Naive thymus-derived CD4-positive, alpha-beta T cell (primary cell): ENCODE results near the gene CEP57. TPM values are rescaled to one million over a fixed set of nuclear protein-coding genes. Genes with fewer than 3 reads are reported as not detected.

Experiments
- ATAC-seq: fragments of 150-1000 bp; cut with Tn5 transposase; 2 replicates; pipeline ENCODE4 v1.10.0; 2021; ENCODE audit warnings: mild to moderate bottlenecking, moderate library complexity
- CTCF ChIA-PET: fragments of 350-600 bp; sonication (Branson Sonifier 250); formaldehyde crosslinking; loops from one replicate; lab custom pipeline; 2021; ENCODE audit warnings: antibody characterized with exemption; lab: Charles Lee
- POLR2A ChIA-PET: fragments of 350-600 bp; sonication (Branson Sonifier 250); formaldehyde crosslinking; loops from one replicate; lab custom pipeline; 2021; ENCODE audit warnings: antibody characterized with exemption, inconsistent platforms; lab: Charles Lee
- DNase-seq, 9 donors: peaks; one replicate each; pipeline versions ENCODE4 v3.0.0 to v3.0.0-alpha.2; 2020 to 2022; ENCODE audit warnings: mixed read lengths in 1 of 9
- H3K27ac ChIP-seq: one replicate; pipeline ENCODE4 v1.7.0; 2013; ENCODE audit warnings: mild to moderate bottlenecking, low read depth, low read length, moderate library complexity
- H3K27me3 ChIP-seq, 2 donors: one replicate each; pipeline ENCODE4 v1.7.0; 2013; ENCODE audit warnings: low read length in 2 of 2, mild to moderate bottlenecking in 2 of 2, moderate library complexity in 2 of 2; ENCODE audit not compliant: control insufficient read depth in 2 of 2, insufficient read depth in 2 of 2
- H3K36me3 ChIP-seq, 3 experiments: 1 replicate in 2 of 3; 2 replicates in 1 of 3; pipeline ENCODE4 v1.7.0; 2013; ENCODE audit warnings: low read length in 3 of 3, mild to moderate bottlenecking in 3 of 3, moderate library complexity in 1 of 3; ENCODE audit not compliant: insufficient read depth in 3 of 3, control insufficient read depth in 2 of 3
- H3K4me1 ChIP-seq, 2 donors: one replicate each; pipeline ENCODE4 v1.7.0; 2013; ENCODE audit warnings: low read length in 2 of 2, mild to moderate bottlenecking in 2 of 2, moderate library complexity in 1 of 2; ENCODE audit not compliant: control insufficient read depth in 2 of 2, insufficient read depth in 2 of 2
- H3K4me3 ChIP-seq: 2 replicates; pipeline ENCODE4 v1.7.0; 2013; ENCODE audit warnings: mild to moderate bottlenecking, low read length
- H3K9me3 ChIP-seq, 3 experiments: 1 replicate in 2 of 3; 2 replicates in 1 of 3; pipeline ENCODE4 v1.7.0; 2013; ENCODE audit warnings: low read length in 3 of 3; ENCODE audit not compliant: control insufficient read depth in 2 of 3
- H3K27ac Mint-ChIP-seq, 9 donors: one replicate each; pipeline ENCODE4 v1.8.0; 2020 to 2022; ENCODE audit warnings: mixed read lengths in 9 of 9, mild to moderate bottlenecking in 8 of 9, moderate library complexity in 5 of 9, inconsistent platforms in 2 of 9
- H3K27me3 Mint-ChIP-seq, 5 donors: one replicate each; pipeline ENCODE4 v1.8.0; 2021 to 2022; ENCODE audit warnings: mixed read lengths in 5 of 5, mild to moderate bottlenecking in 1 of 5
- H3K36me3 Mint-ChIP-seq, 5 donors: one replicate each; pipeline ENCODE4 v1.8.0; 2020 to 2022; ENCODE audit warnings: mixed read lengths in 5 of 5, mild to moderate bottlenecking in 3 of 5, inconsistent platforms in 1 of 5
- H3K4me1 Mint-ChIP-seq, 7 donors: one replicate each; pipeline ENCODE4 v1.8.0; 2020 to 2022; ENCODE audit warnings: mixed read lengths in 7 of 7, mild to moderate bottlenecking in 3 of 7, inconsistent platforms in 1 of 7
- H3K4me3 Mint-ChIP-seq, 10 donors: one replicate each; pipeline ENCODE4 v1.8.0; 2020 to 2022; ENCODE audit warnings: mild to moderate bottlenecking in 10 of 10, mixed read lengths in 10 of 10, moderate library complexity in 6 of 10, inconsistent platforms in 2 of 10
- H3K9me3 Mint-ChIP-seq, 11 donors: one replicate each; pipeline ENCODE4 v1.8.0; 2020 to 2022; ENCODE audit warnings: mixed read lengths in 11 of 11, mild to moderate bottlenecking in 4 of 11, inconsistent platforms in 1 of 11, moderate library complexity in 1 of 11
- intact Hi-C, 2 donors: fragments of 100-400 bp; cut with micrococcal nuclease; formaldehyde crosslinking; loops; one replicate each; pipeline ENCODE4 v1.15.1; 2023
- polyA plus RNA-seq, 2 donors: library from polyadenylated mRNA; unstranded; fragments of 300-500 nt; fragmentation: Illumina TruSeq; gene quantifications; one replicate each; pipeline ENCODE4 v1.2.3, GENCODE V29; 2021
- total RNA-seq, 6 experiments: library from RNA in 5 of 6; stranded (reverse) in 5 of 6; gene quantifications; 1 replicate in 5 of 6; 2 replicates in 1 of 6; pipeline ENCODE4 v1.2.3 and lab custom pipeline; 2021 to 2026

Gene CEP57
- total and polyA plus RNA-seq, 7 experiments from 2014 or later, result 45.8 to 72.3 (median 56.6) TPM

- H3K27ac Mint-ChIP-seq, result no peak overlapping the region
These were observed 2.4 kb downstream of the CEP57 start for GRCh38 chr11:95792700-95793099.

GRCh38 chr11:95793116-95793515, 2.8 kb downstream of the CEP57 start:
- H3K27ac ChIP-seq, result no peak overlapping the region
- H3K9me3 ChIP-seq, result no peaks in the 10 kb centered on the region
- DNase-seq (no peak), ATAC-seq (no peak)
- intact Hi-C loops, result loop anchor here in 1 of 2 donors (5.0 kb wide), 2 partner anchors 219 to 464 kb away; no protein-coding TSS in a partner anchor
- H3K27me3 ChIP-seq, result no peaks in the 10 kb centered on the region
- Mint-ChIP-seq H3K36me3 (peaks cover 0 to 11% (median 4%) of the 10 kb centered on the region in 5 donors), H3K27ac (no peak overlapping the region), H3K27me3 (no peaks in the 10 kb centered on the region), H3K4me3 (peak overlapping the region in 6 of 10 donors; percentile 2 to 57 (median 24)), H3K4me1 (peaks cover 43 to 65% (median 53%) of the 10 kb centered on the region in 7 donors), H3K9me3 (peaks cover 0 to 9% (median 0%) of the 10 kb centered on the region in 11 donors)
- H3K4me1 ChIP-seq, result peaks cover 17 to 22% of the 10 kb centered on the region in 2 donors
- ChIA-PET POLR2A (no interaction called here), CTCF (interaction anchor here (0.6 kb wide), 1 partner anchor 29 kb away, joined by 3 read pairs; no protein-coding TSS in a partner anchor)
- H3K4me3 ChIP-seq, result no peak overlapping the region
- H3K36me3 ChIP-seq, result peaks cover 0 to 13% (median 0%) of the 10 kb centered on the region in 3 experiments

More at GRCh38 chr11:95792700-95793099, 2.4 kb downstream of the CEP57 start:
- H3K27me3 Mint-ChIP-seq, result no peaks in the 10 kb centered on the region
- POLR2A ChIA-PET, result no interaction called here
- no peak overlapping the region for H3K27ac ChIP-seq
- no peaks in the 10 kb centered on the region for H3K9me3 ChIP-seq
- intact Hi-C loops, result loop anchor here in 1 of 2 donors (5.0 kb wide), 2 partner anchors 220 to 465 kb away; no protein-coding TSS in a partner anchor
- no peaks in the 10 kb centered on the region for H3K27me3 ChIP-seq
- H3K4me3 ChIP-seq, result no peak overlapping the region
- no peak for ATAC-seq
- no peak for DNase-seq
- H3K4me3 Mint-ChIP-seq, result peak overlapping the region in 5 of 10 donors; percentile 27 to 57 (median 30)
- peaks cover 0 to 13% (median 3%) of the 10 kb centered on the region in 3 experiments for H3K36me3 ChIP-seq
- CTCF ChIA-PET, result no interaction called here
- H3K36me3 Mint-ChIP-seq, result peaks cover 0 to 15% (median 8%) of the 10 kb centered on the region in 5 donors
- peaks cover 0 to 9% (median 0%) of the 10 kb centered on the region in 11 donors for H3K9me3 Mint-ChIP-seq
- H3K4me1 Mint-ChIP-seq, result peaks cover 45 to 69% (median 57%) of the 10 kb centered on the region in 7 donors
- peaks cover 21 to 22% of the 10 kb centered on the region in 2 donors for H3K4me1 ChIP-seq

DNA sequence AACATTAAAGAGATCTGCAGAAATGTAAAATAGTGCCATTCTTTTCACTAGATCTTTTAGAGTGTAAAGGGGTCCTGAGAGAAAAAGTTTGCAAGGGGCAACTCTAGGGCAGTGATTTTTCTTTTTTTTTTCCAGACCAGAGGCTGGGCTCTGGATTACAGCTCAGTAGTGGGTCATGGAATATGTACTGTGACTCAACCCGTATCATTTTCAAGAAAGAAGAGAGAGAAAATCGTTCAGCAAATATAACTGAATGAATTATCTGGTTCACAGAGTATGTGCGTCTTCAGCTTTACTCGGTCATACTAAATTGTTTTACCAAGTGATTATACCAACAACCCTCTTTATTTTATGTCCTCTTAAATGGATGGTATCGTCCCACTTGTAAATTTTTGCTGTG, 3.8 kb downstream of the CEP57 start:
- H3K9me3 ChIP-seq, result no peaks in the 10 kb centered on the region
- CTCF ChIA-PET, result no interaction called here
- H3K4me3 Mint-ChIP-seq, result peak overlapping the region in 3 of 10 donors; percentile 3 to 25 (median 20)
- DNase-seq (no peak), ATAC-seq (no peak)
- intact Hi-C loops, result loop anchor here in 1 of 2 donors (5.0 kb wide), 2 partner anchors 218 to 463 kb away; no protein-coding TSS in a partner anchor
- H3K4me3 ChIP-seq, result no peak overlapping the region
- POLR2A ChIA-PET, result no interaction called here
- H3K36me3 ChIP-seq, result peaks cover 0 to 11% (median under 1%) of the 10 kb centered on the region in 3 experiments
- H3K27me3 Mint-ChIP-seq, result no peaks in the 10 kb centered on the region
- peaks cover 39 to 57% (median 51%) of the 10 kb centered on the region in 7 donors for H3K4me1 Mint-ChIP-seq
- H3K36me3 Mint-ChIP-seq, result peaks cover under 1 to 10% (median 3%) of the 10 kb centered on the region in 5 donors
- H3K27ac Mint-ChIP-seq, result no peak overlapping the region
- peaks cover 0 to 9% (median 0%) of the 10 kb centered on the region in 11 donors for H3K9me3 Mint-ChIP-seq
- H3K27me3 ChIP-seq, result no peaks in the 10 kb centered on the region
- peaks cover 13 to 16% of the 10 kb centered on the region in 2 donors for H3K4me1 ChIP-seq
- no peak overlapping the region for H3K27ac ChIP-seq

- Histone ChIP-seq H3K9me3 (no peaks in the 10 kb centered on the region), H3K4me1 (peaks cover 13 to 16% of the 10 kb centered on the region in 2 donors), H3K36me3 (peaks cover 0 to 15% (median 10%) of the 10 kb centered on the region in 3 experiments), H3K27me3 (no peaks in the 10 kb centered on the region), H3K27ac (no peak overlapping the region), H3K4me3 (no peak overlapping the region)
- no peak for DNase-seq
- ChIA-PET POLR2A (no interaction called here), CTCF (interaction anchor here (0.6 to 0.7 kb wide), 3 partner anchors 259 to 644 kb away, joined by 3 read pairs; no protein-coding TSS in a partner anchor)
- intact Hi-C loops, result no loop called here
- Mint-ChIP-seq H3K36me3 (peaks cover 8 to 23% (median 15%) of the 10 kb centered on the region in 5 donors), H3K4me3 (no peak overlapping the region), H3K27ac (no peak overlapping the region), H3K9me3 (no peaks in the 10 kb centered on the region), H3K27me3 (no peaks in the 10 kb centered on the region), H3K4me1 (peaks cover 37 to 63% (median 59%) of the 10 kb centered on the region in 7 donors)
- no peak for ATAC-seq
These were observed 5.5 kb downstream of the CEP57 start for GRCh38 chr11:95795627-95796295.

DNA sequence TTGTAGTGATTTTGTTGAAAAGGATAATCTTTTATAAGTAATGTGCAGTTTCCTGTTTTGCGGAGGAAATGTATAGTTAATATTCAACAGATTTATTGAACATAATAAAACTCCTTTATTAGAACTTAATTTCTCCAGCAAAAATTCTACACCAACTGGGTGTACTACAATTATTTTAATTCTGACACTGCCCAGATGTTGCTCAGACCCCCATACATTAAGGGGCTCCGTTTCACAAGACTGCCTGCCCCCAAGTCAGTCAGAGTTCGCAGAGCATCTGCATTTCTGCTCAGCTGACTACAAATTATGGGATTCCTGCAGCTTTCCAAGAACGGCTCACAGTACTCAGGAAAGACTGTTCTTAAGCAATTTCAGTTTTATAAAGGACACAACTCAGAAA, 6.2 kb downstream of the CEP57 start:
- H3K27me3 Mint-ChIP-seq, result no peaks in the 10 kb centered on the region
- Histone ChIP-seq H3K27ac (no peak overlapping the region), H3K4me1 (peaks cover 8 to 9% of the 10 kb centered on the region in 2 donors), H3K9me3 (no peaks in the 10 kb centered on the region), H3K27me3 (no peaks in the 10 kb centered on the region), H3K36me3 (peaks cover 0 to 13% (median 10%) of the 10 kb centered on the region in 3 experiments), H3K4me3 (no peak overlapping the region)
- DNase-seq (no peak), ATAC-seq (no peak)
- ChIA-PET CTCF (no interaction called here), POLR2A (no interaction called here)
- intact Hi-C loops, result no loop called here
- no peak overlapping the region for H3K4me3 Mint-ChIP-seq
- no peaks in the 10 kb centered on the region for H3K9me3 Mint-ChIP-seq
- H3K36me3 Mint-ChIP-seq, result peaks cover 8 to 27% (median 20%) of the 10 kb centered on the region in 5 donors
- H3K4me1 Mint-ChIP-seq, result peaks cover 34 to 59% (median 52%) of the 10 kb centered on the region in 7 donors
- peak overlapping the region in 1 of 9 donors; percentile 52 for H3K27ac Mint-ChIP-seq

GRCh38 chr11:95799546-95799945, 9.2 kb downstream of the CEP57 start:
- POLR2A ChIA-PET, result no interaction called here
- H3K27ac Mint-ChIP-seq, result no peak overlapping the region
- CTCF ChIA-PET, result interaction anchor here (0.7 kb wide), 1 partner anchor 50 kb away, joined by 5 read pairs; no protein-coding TSS in a partner anchor
- intact Hi-C loops, result no loop called here
- no peak overlapping the region for H3K4me3 Mint-ChIP-seq
- H3K4me1 Mint-ChIP-seq, result peaks cover 10 to 29% (median 26%) of the 10 kb centered on the region in 7 donors
- H3K36me3 ChIP-seq, result peaks cover 0 to 17% (median 10%) of the 10 kb centered on the region in 3 experiments
- H3K27me3 ChIP-seq, result no peaks in the 10 kb centered on the region
- no peaks in the 10 kb centered on the region for H3K9me3 ChIP-seq
- DNase-seq (no peak), ATAC-seq (no peak)
- H3K9me3 Mint-ChIP-seq, result no peaks in the 10 kb centered on the region
- H3K4me1 ChIP-seq, result no peaks in the 10 kb centered on the region
- no peak overlapping the region for H3K4me3 ChIP-seq
- H3K36me3 Mint-ChIP-seq, result peaks cover 14 to 40% (median 25%) of the 10 kb centered on the region in 5 donors
- no peak overlapping the region for H3K27ac ChIP-seq
- H3K27me3 Mint-ChIP-seq, result no peaks in the 10 kb centered on the region
